Activated CD8-positive, alpha-beta memory T cell treated with anti-CD3 and anti-CD28 coated beads for 36 hours (primary cell): Measurements from ENCODE around the gene SMG5. TPM values are rescaled to one million over a fixed set of nuclear protein-coding genes. Genes with fewer than 3 reads are reported as not detected.
"Not testable (repeated sequence)": the region's sequence is repeated elsewhere in the genome, so short reads cannot be mapped to it uniquely, and the experiment has no call there.

ENCODE experiments used
- CTCF ChIA-PET: fragments of 350-600 bp; sonication (Branson Sonifier 250); formaldehyde crosslinking; loops from one replicate; lab custom pipeline; 2021; ENCODE audit warnings: antibody characterized with exemption; lab: Charles Lee
- POLR2A ChIA-PET: fragments of 350-600 bp; sonication (Branson Sonifier 250); formaldehyde crosslinking; loops from one replicate; lab custom pipeline; 2021; ENCODE audit warnings: antibody characterized with exemption; lab: Charles Lee
- total RNA-seq, 2 experiments: library from RNA; stranded (reverse); gene quantifications; one replicate each; pipeline ENCODE4 v1.2.3, GENCODE V29; 2021

SMG5 gene
- total RNA-seq, 2 experiments from 2014 or later: 109 to 112 TPM

GRCh38 chr1:156229809-156230472, 52.7 kb downstream of the SMG5 start:
- POLR2A ChIA-PET: no interaction called here
- CTCF ChIA-PET: interaction anchor here (1.0 to 2.0 kb wide), 3 partner anchors 17 to 88 kb away, joined by 4 to 5 read pairs (median 4); partner anchors contain the start of gene PMF1

DNA sequence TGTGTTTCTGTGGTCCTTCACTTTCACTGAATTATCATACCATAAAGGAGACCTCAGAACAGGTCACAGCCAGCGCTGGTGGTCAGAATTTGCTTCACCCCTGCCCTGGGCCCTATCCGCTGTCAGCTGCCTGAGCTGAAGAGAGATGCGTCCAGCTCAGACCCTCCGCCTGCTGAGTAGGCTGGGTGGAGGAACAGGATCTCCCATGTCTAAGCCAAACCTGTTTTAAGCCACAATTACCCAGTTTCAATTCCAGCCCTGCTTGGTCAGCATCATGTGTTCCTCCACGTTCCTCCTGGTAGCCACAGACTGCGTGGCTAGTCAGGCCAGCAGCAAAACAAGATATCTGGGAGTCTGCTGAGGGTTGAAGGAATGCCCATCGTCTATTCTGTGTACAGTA, 54.1 kb downstream of the SMG5 start:
- ChIA-PET CTCF (interaction anchor here (1.0 to 1.7 kb wide), 2 partner anchors 15 to 131 kb away, joined by 3 to 5 read pairs; partner anchors contain the start of gene PMF1), POLR2A (interaction anchor here (0.7 kb wide), 1 partner anchor 87 kb away, joined by 5 read pairs; no protein-coding TSS in a partner anchor)

DNA sequence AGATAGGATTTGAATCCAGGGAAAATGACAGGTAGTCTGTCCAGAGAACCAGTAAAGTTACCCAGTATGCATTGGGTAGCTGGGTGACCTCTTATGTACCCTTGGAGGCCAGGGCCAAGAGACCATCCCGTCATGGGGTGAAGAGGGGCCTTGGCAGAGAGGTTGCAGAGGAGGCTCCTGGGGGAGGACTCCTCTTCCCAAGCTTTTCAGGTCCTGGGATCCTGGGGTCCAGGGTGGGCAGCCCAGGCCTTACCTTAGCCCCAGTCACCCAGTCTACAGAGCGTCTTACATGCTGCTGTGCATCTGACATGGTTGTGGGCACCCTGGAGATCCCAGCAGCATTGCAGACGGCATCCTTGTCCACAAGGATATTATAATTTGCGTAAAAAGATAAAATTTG, 55.8 kb downstream of the SMG5 start:
- CTCF ChIA-PET: interaction anchor here (1.0 to 5.1 kb wide), 8 partner anchors 13 to 97 kb away, joined by 3 to 78 read pairs (median 30); partner anchors contain the start of gene PMF1
- POLR2A ChIA-PET: interaction anchor here (1.1 to 4.2 kb wide), 3 partner anchors 9 to 130 kb away, joined by 4 to 42 read pairs (median 4); partner anchors contain the start of gene PMF1

GRCh38 chr1:156226116-156226538, 56.5 kb downstream of the SMG5 start:
- POLR2A ChIA-PET: interaction anchor here (1.1 to 4.2 kb wide), 3 partner anchors 9 to 129 kb away, joined by 4 to 42 read pairs (median 4); partner anchors contain the start of gene PMF1
- CTCF ChIA-PET: interaction anchor here (1.0 to 5.1 kb wide), 16 partner anchors 13 to 143 kb away, joined by 3 to 78 read pairs (median 8); partner anchors contain the start of genes PMF1, SLC25A44 and SMG5

DNA sequence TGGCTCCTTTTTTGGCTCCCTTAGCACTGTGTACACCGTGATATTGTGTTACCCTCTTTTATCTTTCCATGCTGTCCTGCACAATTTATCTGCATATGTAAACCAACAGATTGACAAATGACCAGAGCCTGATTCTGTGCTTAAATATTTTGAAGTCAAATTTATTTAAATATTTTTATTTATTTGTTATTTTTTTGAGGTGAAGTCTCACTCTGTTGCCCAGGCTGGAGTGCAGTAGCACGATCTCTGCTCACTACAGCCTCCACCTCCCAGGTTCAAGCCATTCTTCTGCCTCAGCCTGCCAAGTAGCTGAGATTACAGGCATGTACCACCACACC, 57.0 kb downstream of the SMG5 start:
- CTCF ChIA-PET: interaction anchor here (0.7 to 5.1 kb wide), 26 partner anchors 12 to 154 kb away, joined by 3 to 78 read pairs (median 6); partner anchors contain the start of genes PMF1, SEMA4A, SLC25A44 and SMG5
- POLR2A ChIA-PET: interaction anchor here (0.8 to 4.2 kb wide), 4 partner anchors 8 to 129 kb away, joined by 4 to 42 read pairs (median 4); partner anchors contain the start of genes PMF1 and SLC25A44

DNA sequence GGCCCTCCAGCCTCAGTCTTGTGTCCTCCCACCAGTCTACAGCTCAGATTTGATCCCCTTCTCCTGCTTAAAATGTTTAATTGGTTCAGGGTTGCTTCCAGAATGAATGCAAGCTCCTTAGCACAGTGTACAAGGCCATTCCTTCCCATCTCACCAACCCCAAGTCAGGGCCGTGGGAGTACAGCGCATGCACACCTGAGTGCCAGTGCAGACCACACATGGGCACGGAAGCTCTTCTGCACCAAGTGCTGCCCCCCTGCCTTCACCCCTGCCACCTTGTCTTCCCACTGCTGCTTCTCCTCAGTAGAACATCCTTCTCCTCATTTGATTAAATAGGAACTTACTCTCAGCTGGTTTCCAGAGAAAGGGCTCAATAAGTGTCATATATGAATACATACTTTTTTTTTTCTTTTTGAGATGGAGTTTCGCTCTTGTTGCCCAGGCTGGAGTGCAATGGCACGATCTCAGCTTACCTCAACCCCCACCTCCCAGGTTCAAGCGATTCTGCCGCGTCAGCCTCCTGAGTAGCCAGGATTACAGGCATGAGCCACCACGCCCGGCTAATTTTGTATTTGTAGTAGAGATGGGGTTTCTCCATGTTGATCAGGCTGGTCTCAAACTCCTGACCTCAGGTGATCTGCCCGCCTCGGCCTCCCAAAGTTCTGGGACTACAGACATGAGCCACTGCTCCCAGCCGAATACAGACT, 60.5 kb downstream of the SMG5 start:
- ChIA-PET CTCF (interaction anchor here (1.5 to 2.4 kb wide), 2 partner anchors 10 to 72 kb away, joined by 7 read pairs; partner anchors contain the start of gene PMF1), POLR2A (interaction anchor here (2.3 kb wide), 1 partner anchor 9 kb away, joined by 16 read pairs; the partner anchor contains the start of gene PMF1)

GRCh38 chr1:156220226-156220625, 62.4 kb downstream of the SMG5 start:
- ChIA-PET CTCF (interaction anchor here (1.4 kb wide), 1 partner anchor 65 kb away, joined by 4 read pairs; no protein-coding TSS in a partner anchor), POLR2A (interaction anchor here (2.3 kb wide), 1 partner anchor 7 kb away, joined by 16 read pairs; the partner anchor contains the start of gene PMF1)

DNA sequence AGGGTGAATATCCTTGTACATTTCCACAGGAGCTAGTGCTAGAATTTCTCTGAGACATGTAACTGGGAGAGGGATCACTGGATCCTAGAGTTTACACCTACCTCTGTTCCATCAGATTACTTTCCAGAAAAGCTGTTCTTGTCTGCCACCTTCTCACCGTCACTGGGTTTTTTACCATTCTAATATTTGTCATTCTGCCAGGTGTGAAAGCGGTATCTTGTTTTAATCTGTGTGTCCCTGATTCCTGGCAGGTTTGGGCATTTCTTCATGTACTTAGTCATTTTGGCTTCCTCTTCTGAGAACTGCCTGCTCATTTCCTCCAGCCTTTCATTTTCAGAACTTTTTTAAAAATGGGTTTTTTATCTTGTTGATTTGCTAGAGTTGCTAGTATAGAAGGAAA, 64.8 kb downstream of the SMG5 start:
- ChIA-PET POLR2A (interaction anchor here (0.5 to 1.1 kb wide), 6 partner anchors 8 to 126 kb away, joined by 3 to 8 read pairs (median 4); no protein-coding TSS in a partner anchor), CTCF (interaction anchor here (1.1 to 2.4 kb wide), 3 partner anchors 72 to 121 kb away, joined by 4 to 8 read pairs (median 7); no protein-coding TSS in a partner anchor)

DNA sequence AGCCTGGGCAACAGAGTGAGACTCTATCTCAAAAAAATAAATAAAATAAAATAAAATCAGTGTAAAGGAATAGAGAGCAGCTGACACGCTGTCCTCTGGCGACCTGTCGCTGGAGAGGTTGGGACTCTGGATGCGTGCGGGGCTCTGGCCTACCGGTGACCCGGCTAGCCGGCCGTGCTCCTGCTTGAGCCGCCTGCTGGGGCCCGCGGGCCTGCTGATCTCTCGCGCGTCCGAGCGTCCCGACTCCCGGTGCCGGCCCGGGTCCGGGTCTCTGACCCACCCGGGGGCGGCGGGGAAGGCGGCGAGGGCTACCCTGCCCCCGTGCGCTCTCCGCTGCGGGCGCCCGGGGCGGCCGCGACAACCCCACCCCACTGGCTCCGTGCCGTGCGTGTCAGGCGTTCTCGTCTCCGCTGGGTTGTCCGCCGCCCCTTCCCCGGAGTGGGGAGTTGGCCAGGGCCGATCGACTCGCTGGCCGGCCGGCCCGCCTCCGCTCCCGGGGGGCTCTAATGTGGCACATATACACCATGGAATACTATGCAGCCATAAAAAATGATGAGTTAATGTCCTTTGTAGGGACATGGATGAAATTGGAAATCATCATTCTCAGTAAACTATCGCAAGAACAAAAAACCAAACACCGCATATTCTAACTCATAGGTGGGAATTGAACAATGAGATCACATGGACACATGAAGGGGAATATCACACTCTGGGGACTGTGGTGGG, 66.1 kb downstream of the SMG5 start:
- POLR2A ChIA-PET, CTCF ChIA-PET: not testable (repeated sequence)

GRCh38 chr1:156214024-156214748, 68.4 kb downstream of the SMG5 start:
- CTCF ChIA-PET: interaction anchor here (0.7 to 4.8 kb wide), 4 partner anchors 11 to 73 kb away, joined by 4 to 54 read pairs (median 7); partner anchors contain the start of gene SLC25A44
- POLR2A ChIA-PET: interaction anchor here (0.6 to 2.9 kb wide), 4 partner anchors 11 to 110 kb away, joined by 3 to 42 read pairs (median 16); no protein-coding TSS in a partner anchor

DNA sequence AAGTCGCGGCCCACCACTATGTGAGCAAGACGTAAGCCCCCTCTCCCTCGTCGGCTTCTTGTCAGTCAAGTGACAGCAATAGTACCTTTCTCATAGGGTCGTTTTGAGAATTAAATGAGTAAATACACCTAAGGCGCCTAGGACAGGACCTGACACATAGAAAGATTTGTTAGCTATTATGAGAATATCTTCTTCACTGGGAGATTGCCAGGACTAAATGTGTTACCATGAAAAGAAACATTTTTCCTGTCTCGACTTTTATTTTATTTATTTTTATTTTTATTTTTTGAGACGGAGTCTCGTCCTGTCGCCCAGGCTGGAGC, 69.0 kb downstream of the SMG5 start:
- ChIA-PET POLR2A (interaction anchor here (0.6 to 2.9 kb wide), 7 partner anchors 8 to 115 kb away, joined by 3 to 42 read pairs (median 5); no protein-coding TSS in a partner anchor), CTCF (interaction anchor here (0.7 to 4.8 kb wide), 9 partner anchors 8 to 117 kb away, joined by 4 to 54 read pairs (median 5); partner anchors contain the start of gene SLC25A44)

GRCh38 chr1:156212833-156213643, 69.6 kb downstream of the SMG5 start, which contains the start of gene PMF1:
Gene PMF1, plus strand, starts transcription at chr1:156213007. Its CDS starts 9 bp downstream, at chr1:156213016.
- CTCF ChIA-PET: interaction anchor here (1.4 to 4.8 kb wide), 8 partner anchors 9 to 116 kb away, joined by 4 to 54 read pairs (median 6); partner anchors contain the start of gene SLC25A44
- POLR2A ChIA-PET: interaction anchor here (0.6 to 2.9 kb wide), 17 partner anchors 8 to 125 kb away, joined by 3 to 42 read pairs (median 3); partner anchors contain the start of genes CCT3, SLC25A44 and TSACC

- POLR2A ChIA-PET: interaction anchor here (0.8 to 2.9 kb wide), 11 partner anchors 9 to 126 kb away, joined by 3 to 42 read pairs (median 5); partner anchors contain the start of genes CCT3, SLC25A44 and TSACC
- CTCF ChIA-PET: interaction anchor here (1.4 to 4.8 kb wide), 7 partner anchors 10 to 116 kb away, joined by 4 to 54 read pairs (median 7); partner anchors contain the start of gene SLC25A44
Observed at GRCh38 chr1:156212130-156212529, 70.5 kb downstream of the SMG5 start.

GRCh38 chr1:156211243-156211642, 71.4 kb downstream of the SMG5 start:
- CTCF ChIA-PET: interaction anchor here (3.0 to 4.8 kb wide), 2 partner anchors 14 to 18 kb away, joined by 9 to 54 read pairs; partner anchors contain the start of gene SLC25A44

GRCh38 chr1:156204686-156205085, 77.9 kb downstream of the SMG5 start:
- CTCF ChIA-PET: interaction anchor here (1.8 kb wide), 1 partner anchor 21 kb away, joined by 4 read pairs; no protein-coding TSS in a partner anchor
- POLR2A ChIA-PET: no interaction called here

More at GRCh38 chr1:156211243-156211642, 71.4 kb downstream of the SMG5 start:
- POLR2A ChIA-PET: no interaction called here

DNA sequence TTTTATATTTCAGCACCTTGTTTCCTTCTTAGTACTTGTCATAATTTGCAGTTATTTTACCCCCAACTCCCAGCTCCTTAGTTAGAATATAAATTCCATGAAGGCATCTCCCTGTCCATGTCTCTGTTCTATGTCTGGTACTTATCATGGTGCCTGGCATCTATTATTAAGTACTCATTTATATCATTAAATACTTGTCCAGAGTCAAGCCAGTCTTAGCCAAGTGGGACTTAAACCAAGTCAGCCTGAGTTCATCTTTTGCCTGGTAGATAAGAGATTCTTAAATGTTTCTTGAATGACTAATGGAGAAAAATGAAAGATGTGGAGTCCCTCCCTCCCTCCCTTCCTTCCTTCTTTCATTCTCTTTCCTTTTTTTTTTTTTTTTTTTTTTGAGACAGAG, 79.3 kb downstream of the SMG5 start:
- POLR2A ChIA-PET: interaction anchor here (0.5 to 2.0 kb wide), 2 partner anchors 10 to 22 kb away, joined by 5 to 6 read pairs; partner anchors contain the start of gene PMF1
- CTCF ChIA-PET: no interaction called here
